Liver (tissue), 9 donors: Measurements from ENCODE around the gene PARP15. TPM values are rescaled to one million over a fixed set of nuclear protein-coding genes. Genes with fewer than 3 reads are reported as not detected.
"Not testable (repeated sequence)": the region's sequence is repeated elsewhere in the genome, so short reads cannot be mapped to it uniquely, and the experiment has no call there.

Experiments
- DNase-seq: peaks from one replicate; pipeline ENCODE4 v3.0.0-alpha.2; 2017; ENCODE audit warnings: low spot score
- H3K27ac ChIP-seq, 2 donors: one replicate each; pipeline ENCODE4 v1.7.0; 2013; ENCODE audit warnings: inconsistent platforms in 2 of 2, low read length in 2 of 2, control low read depth in 1 of 2, low read depth in 1 of 2, mild to moderate bottlenecking in 1 of 2
- H3K27me3 ChIP-seq, 4 donors: one replicate each; pipeline versions ENCODE4 v1.6.1 to v1.7.0; 2013; ENCODE audit warnings: low read length in 3 of 4, inconsistent platforms in 1 of 4, mild to moderate bottlenecking in 1 of 4, moderate library complexity in 1 of 4; ENCODE audit not compliant: control insufficient read depth in 4 of 4, insufficient read depth in 4 of 4
- H3K36me3 ChIP-seq, 4 donors: one replicate each; pipeline versions ENCODE4 v1.6.1 to v1.7.0; 2013; ENCODE audit warnings: low read length in 3 of 4, mild to moderate bottlenecking in 3 of 4, low read depth in 1 of 4, moderate library complexity in 1 of 4; ENCODE audit not compliant: control insufficient read depth in 4 of 4, insufficient read depth in 3 of 4
- H3K4me1 ChIP-seq, 4 donors: one replicate each; pipeline versions ENCODE4 v1.6.1 to v1.7.0; 2013; ENCODE audit warnings: low read length in 3 of 4, mild to moderate bottlenecking in 3 of 4, moderate library complexity in 1 of 4; ENCODE audit not compliant: control insufficient read depth in 4 of 4, insufficient read depth in 4 of 4
- H3K4me3 ChIP-seq, 3 donors: one replicate each; pipeline versions ENCODE4 v1.6.1 to v1.7.0; 2013; ENCODE audit warnings: low read length in 3 of 3, control low read depth in 1 of 3, low read depth in 1 of 3, mild to moderate bottlenecking in 1 of 3
- H3K9ac ChIP-seq, 2 donors: one replicate each; pipeline ENCODE4 v1.7.0; 2013; ENCODE audit warnings: low read length in 2 of 2, mild to moderate bottlenecking in 2 of 2, moderate library complexity in 2 of 2, control low read depth in 1 of 2, low read depth in 1 of 2
- H3K9me3 ChIP-seq, 4 donors: one replicate each; pipeline versions ENCODE4 v1.6.1 to v1.7.0; 2013; ENCODE audit warnings: low read length in 3 of 4; ENCODE audit not compliant: control insufficient read depth in 4 of 4
- ATF3 ChIP-seq: IDR thresholded peaks from 2 replicates; pipeline ENCODE4 v1.6.1; 2016; ENCODE audit warnings: antibody characterized with exemption
- CTCF ChIP-seq: fragments of 150-350 bp; IDR thresholded peaks from 2 replicates; pipeline ENCODE4 v1.5.1; 2017; ENCODE audit warnings: improper control_type of control experiment, low read depth, low read length; ENCODE audit not compliant: missing input control
- EGR1 ChIP-seq, 2 donors: IDR thresholded peaks; 2 replicates each; pipeline ENCODE4 v1.6.1; 2016 to 2018; ENCODE audit warnings: antibody characterized with exemption in 2 of 2, low read depth in 2 of 2
- FOXA1 ChIP-seq: IDR thresholded peaks from 2 replicates; pipeline ENCODE4 v1.6.1; 2016; ENCODE audit warnings: antibody characterized with exemption
- FOXA2 ChIP-seq: IDR thresholded peaks from 2 replicates; pipeline ENCODE4 v1.6.1; 2016; ENCODE audit warnings: antibody characterized with exemption
- GABPA ChIP-seq, 2 donors: IDR thresholded peaks in 1 of 2; conservative IDR thresholded peaks in 1 of 2; 2 replicates each; pipeline ENCODE4 v1.6.1; 2016; ENCODE audit warnings: antibody characterized with exemption in 2 of 2, mild to moderate bottlenecking in 1 of 2, moderate library complexity in 1 of 2
- HNF4A ChIP-seq, 2 donors: conservative IDR thresholded peaks; 2 replicates each; pipeline ENCODE4 v1.6.1; 2016; ENCODE audit warnings: antibody characterized with exemption in 2 of 2, mild to moderate bottlenecking in 2 of 2
- HNF4G ChIP-seq: IDR thresholded peaks from 2 replicates; pipeline ENCODE4 v1.6.1; 2016; ENCODE audit warnings: antibody characterized with exemption
- JUND ChIP-seq, 2 donors: IDR thresholded peaks; 2 replicates each; pipeline ENCODE4 v1.6.1; 2016; ENCODE audit warnings: antibody characterized with exemption in 2 of 2
- MAX ChIP-seq: IDR thresholded peaks from 2 replicates; pipeline ENCODE4 v1.6.1; 2016; ENCODE audit warnings: antibody characterized with exemption
- NR2F2 ChIP-seq: IDR thresholded peaks from 2 replicates; pipeline ENCODE4 v1.6.1; 2016; ENCODE audit warnings: antibody characterized with exemption
- RAD21 ChIP-seq, 2 donors: IDR thresholded peaks; 2 replicates each; pipeline ENCODE4 v1.6.1; 2016; ENCODE audit warnings: antibody characterized with exemption in 2 of 2, mild to moderate bottlenecking in 2 of 2
- RXRA ChIP-seq, 2 donors: IDR thresholded peaks; 2 replicates each; pipeline ENCODE4 v1.6.1; 2017 to 2018; ENCODE audit warnings: antibody characterized with exemption in 2 of 2, mild to moderate bottlenecking in 1 of 2
- SP1 ChIP-seq: IDR thresholded peaks from 2 replicates; pipeline ENCODE4 v1.6.1; 2018; ENCODE audit warnings: antibody characterized with exemption, mild to moderate bottlenecking
- TAF1 ChIP-seq: conservative IDR thresholded peaks from 2 replicates; pipeline ENCODE4 v1.6.1; 2016; ENCODE audit warnings: antibody characterized with exemption, mild to moderate bottlenecking
- YY1 ChIP-seq: IDR thresholded peaks from 2 replicates; pipeline ENCODE4 v1.6.1; 2016; ENCODE audit warnings: antibody characterized with exemption, mild to moderate bottlenecking
- ZBTB33 ChIP-seq: IDR thresholded peaks from 2 replicates; pipeline ENCODE4 v1.6.1; 2016; ENCODE audit warnings: antibody characterized with exemption
- WGBS: extraction: QIAGEN DNeasy Blood & Tissue Kit; methylation state at CpG from one replicate; pipeline ENCODE4 v1.1.7; 2013; 5-methylcytosine and 5-hydroxymethylcytosine counted together
- polyA plus RNA-seq, 2 donors: library from polyadenylated mRNA; stranded (reverse) in 1 of 2; unstranded in 1 of 2; fragments of 200-250 nt in 1 of 2; fragments of >200 nt in 1 of 2; fragmentation: Nextera tagmentation in 1 of 2; extraction: Ambion mirVana in 1 of 2; gene quantifications; one replicate each; pipeline versions ENCODE4 v1.2.1 to v1.2.3, GENCODE V29; 2013 to 2015
- total RNA-seq, 2 donors: library from RNA; depleted of rRNA; stranded (reverse); fragments of >200 nt; gene quantifications; one replicate each; pipeline ENCODE4 v1.2.3, GENCODE V29; 2014
- TF ChIP-seq, protein P1 (sequence below): IDR thresholded peaks from 2 replicates; pipeline ENCODE4 v1.6.1; 2016; ENCODE audit warnings: antibody characterized with exemption, mild to moderate bottlenecking
- donor health status: healthy.
- donor health status: healthy.
- donor health status: healthy.
- donor health status: healthy.
- donor health status: healthy.

The PARP15 gene
- total and polyA plus RNA-seq, 4 donors: 0.28 to 3.3 (median 2.5) TPM

DNA sequence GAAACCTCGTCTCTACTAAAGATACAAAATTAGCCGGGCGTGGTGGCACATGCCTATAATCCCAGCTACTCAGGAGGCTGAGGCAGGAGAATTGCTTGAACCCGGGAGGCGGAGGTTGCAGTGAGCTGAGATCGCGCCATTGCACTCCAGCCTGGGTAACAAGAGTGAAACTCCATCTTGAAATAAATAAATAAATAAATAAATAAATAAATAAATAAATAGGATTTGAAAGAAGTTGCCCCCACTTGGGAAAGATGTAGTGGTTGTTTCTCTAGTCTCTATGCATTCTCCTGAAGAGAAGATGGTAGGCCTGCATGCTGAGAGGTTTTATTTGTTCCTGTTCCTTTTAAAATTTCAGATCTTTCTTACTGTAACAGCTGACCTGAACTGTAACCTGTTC, 9.3 kb upstream of the PARP15 start:
- H3K36me3 ChIP-seq: peaks cover 5 to 40% (median 35%) of the 10 kb centered on the region in 4 donors
- not testable (repeated sequence) for DNase-seq, H3K27me3 ChIP-seq, H3K4me3 ChIP-seq, H3K9me3 ChIP-seq
- peak overlapping the region; percentile 39 to 77 for H3K27ac ChIP-seq
- H3K9ac ChIP-seq: peak overlapping the region in 1 of 2 donors; percentile 60
- 90% methylated on average over 7 of the region's 7 CpGs for WGBS
- peaks cover 16 to 57% (median 25%) of the 10 kb centered on the region in 4 donors for H3K4me1 ChIP-seq

DNA sequence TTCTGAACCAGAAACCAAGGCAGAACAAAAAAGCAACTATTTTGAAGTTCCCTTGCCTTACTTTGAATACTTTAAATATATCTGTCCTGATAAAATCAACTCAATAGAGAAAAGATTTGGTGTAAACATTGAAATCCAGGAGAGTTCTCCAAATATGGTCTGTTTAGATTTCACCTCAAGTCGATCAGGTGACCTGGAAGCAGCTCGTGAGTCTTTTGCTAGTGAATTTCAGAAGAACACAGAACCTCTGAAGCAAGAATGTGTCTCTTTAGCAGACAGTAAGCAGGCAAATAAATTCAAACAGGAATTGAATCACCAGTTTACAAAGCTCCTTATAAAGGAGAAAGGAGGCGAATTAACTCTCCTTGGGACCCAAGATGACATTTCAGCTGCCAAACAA, 8.7 kb upstream of the PARP15 start:
- Histone ChIP-seq H3K9me3 (no peaks in the 10 kb centered on the region), H3K36me3 (peaks cover 5 to 40% (median 35%) of the 10 kb centered on the region in 4 donors), H3K27ac (peak overlapping the region; percentile 39 to 77), H3K4me3 (no peak overlapping the region), H3K9ac (peak overlapping the region in 1 of 2 donors; percentile 60), H3K27me3 (no peaks in the 10 kb centered on the region), H3K4me1 (peaks cover 16 to 60% (median 30%) of the 10 kb centered on the region in 4 donors)
- WGBS: 46% methylated on average over 3 of the region's 3 CpGs
- TF ChIP-seq NR2F2 (no peak), HNF4A (conservative IDR thresholded peaks at IDR 0.05) (peak in 1 of 2 donors; percentile 28), YY1 (peak; percentile 26), HNF4G (no peak), TAF1 (no peak), GABPA (IDR thresholded peaks at IDR 0.05 in 1 of 2, conservative IDR thresholded peaks at IDR 0.05 in 1 of 2) (no peak), ATF3 (no peak), FOXA1 (no peak), ZBTB33 (no peak), EGR1 (IDR thresholded peaks at IDR 0.05; ENCODE audit: low read depth in 2 of 2) (no peak), MAX (no peak), RXRA (IDR thresholded peaks at IDR 0.05) (peak; percentile 14 to 20), RAD21 (IDR thresholded peaks at IDR 0.05) (no peak), CTCF (no peak), SP1 (no peak), FOXA2 (peak; percentile 52), JUND (IDR thresholded peaks at IDR 0.05) (peak in 1 of 2 donors; percentile 50)
- TF ChIP-seq, protein P1, sequence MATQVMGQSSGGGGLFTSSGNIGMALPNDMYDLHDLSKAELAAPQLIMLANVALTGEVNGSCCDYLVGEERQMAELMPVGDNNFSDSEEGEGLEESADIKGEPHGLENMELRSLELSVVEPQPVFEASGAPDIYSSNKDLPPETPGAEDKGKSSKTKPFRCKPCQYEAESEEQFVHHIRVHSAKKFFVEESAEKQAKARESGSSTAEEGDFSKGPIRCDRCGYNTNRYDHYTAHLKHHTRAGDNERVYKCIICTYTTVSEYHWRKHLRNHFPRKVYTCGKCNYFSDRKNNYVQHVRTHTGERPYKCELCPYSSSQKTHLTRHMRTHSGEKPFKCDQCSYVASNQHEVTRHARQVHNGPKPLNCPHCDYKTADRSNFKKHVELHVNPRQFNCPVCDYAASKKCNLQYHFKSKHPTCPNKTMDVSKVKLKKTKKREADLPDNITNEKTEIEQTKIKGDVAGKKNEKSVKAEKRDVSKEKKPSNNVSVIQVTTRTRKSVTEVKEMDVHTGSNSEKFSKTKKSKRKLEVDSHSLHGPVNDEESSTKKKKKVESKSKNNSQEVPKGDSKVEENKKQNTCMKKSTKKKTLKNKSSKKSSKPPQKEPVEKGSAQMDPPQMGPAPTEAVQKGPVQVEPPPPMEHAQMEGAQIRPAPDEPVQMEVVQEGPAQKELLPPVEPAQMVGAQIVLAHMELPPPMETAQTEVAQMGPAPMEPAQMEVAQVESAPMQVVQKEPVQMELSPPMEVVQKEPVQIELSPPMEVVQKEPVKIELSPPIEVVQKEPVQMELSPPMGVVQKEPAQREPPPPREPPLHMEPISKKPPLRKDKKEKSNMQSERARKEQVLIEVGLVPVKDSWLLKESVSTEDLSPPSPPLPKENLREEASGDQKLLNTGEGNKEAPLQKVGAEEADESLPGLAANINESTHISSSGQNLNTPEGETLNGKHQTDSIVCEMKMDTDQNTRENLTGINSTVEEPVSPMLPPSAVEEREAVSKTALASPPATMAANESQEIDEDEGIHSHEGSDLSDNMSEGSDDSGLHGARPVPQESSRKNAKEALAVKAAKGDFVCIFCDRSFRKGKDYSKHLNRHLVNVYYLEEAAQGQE: peak; percentile 61
- no peak for DNase-seq
